ENCODE data around the gene ZC3H18.

Gene ZC3H18

GRCh38 chr16:88624481-88624880 is 54.3 kb downstream of the ZC3H18 start (continued):
- TF ChIP-seq ISL1 (CRISPR knock-in tag; IDR thresholded peaks at IDR 0.05): no peak

GRCh38 chr16:88624977-88625576 is 54.9 kb downstream of the ZC3H18 start:
- no peak for TF ChIP-seq ESRRG (CRISPR knock-in tag; IDR thresholded peaks at IDR 0.05)
- TF ChIP-seq TCF4 (CRISPR knock-in tag; IDR thresholded peaks at IDR 0.05; ENCODE audit: borderline replicate concordance): no peak
- TF ChIP-seq SNAI2 (CRISPR knock-in tag; IDR thresholded peaks at IDR 0.05): no peak
- no peak for ATAC-seq

GRCh38 chr16:88626646-88627045 is 56.4 kb downstream of the ZC3H18 start:
- TF ChIP-seq CREB5 (CRISPR knock-in tag; IDR thresholded peaks at IDR 0.05; ENCODE audit: low read depth) (no peak), ZNF565 (CRISPR knock-in tag; conservative IDR thresholded peaks at IDR 0.05; ENCODE audit: low read depth) (no peak), RARB (CRISPR knock-in tag; IDR thresholded peaks at IDR 0.05) (no peak), PATZ1 (CRISPR knock-in tag; IDR thresholded peaks at IDR 0.05; ENCODE audit: borderline replicate concordance) (no peak), PPARA (CRISPR knock-in tag; IDR thresholded peaks at IDR 0.05; ENCODE audit: borderline replicate concordance) (no peak), TSHZ2 (CRISPR knock-in tag; IDR thresholded peaks at IDR 0.05) (no peak), ZNF8 (CRISPR knock-in tag; IDR thresholded peaks at IDR 0.05) (no peak)
- no peak for ATAC-seq

GRCh38 chr16:88627531-88628411 is 57.6 kb downstream of the ZC3H18 start:
- TF ChIP-seq ARNTL (CRISPR knock-in tag; IDR thresholded peaks at IDR 0.05; ENCODE audit: borderline replicate concordance, low read depth) (no peak), POU6F1 (CRISPR knock-in tag; IDR thresholded peaks at IDR 0.05; ENCODE audit: borderline replicate concordance, low read depth) (no peak), ISL1 (CRISPR knock-in tag; IDR thresholded peaks at IDR 0.05) (no peak), TCF4 (CRISPR knock-in tag; IDR thresholded peaks at IDR 0.05; ENCODE audit: borderline replicate concordance) (no peak), ESRRG (CRISPR knock-in tag; IDR thresholded peaks at IDR 0.05) (no peak), BACH2 (CRISPR knock-in tag; IDR thresholded peaks at IDR 0.05; ENCODE audit: borderline replicate concordance) (no peak), ZFP3 (CRISPR knock-in tag; IDR thresholded peaks at IDR 0.05) (no peak), PPARA (CRISPR knock-in tag; IDR thresholded peaks at IDR 0.05; ENCODE audit: borderline replicate concordance) (no peak), OSR1 (CRISPR knock-in tag; IDR thresholded peaks at IDR 0.05) (no peak), ZFP30 (CRISPR knock-in tag; IDR thresholded peaks at IDR 0.05) (no peak)
- no peak for ATAC-seq

- peak; percentile 69 for ATAC-seq
- TF ChIP-seq ZFP3 (CRISPR knock-in tag; IDR thresholded peaks at IDR 0.05): no peak
- no peak for TF ChIP-seq ZNF70 (CRISPR knock-in tag; IDR thresholded peaks at IDR 0.05)
- TF ChIP-seq TSHZ2 (CRISPR knock-in tag; IDR thresholded peaks at IDR 0.05): no peak
- TF ChIP-seq ARNTL (CRISPR knock-in tag; IDR thresholded peaks at IDR 0.05; ENCODE audit: borderline replicate concordance, low read depth): no peak
- no peak for TF ChIP-seq PATZ1 (CRISPR knock-in tag; IDR thresholded peaks at IDR 0.05; ENCODE audit: borderline replicate concordance)
Observed at GRCh38 chr16:88628512-88628974, 58.3 kb downstream of the ZC3H18 start.

Data from SK-N-SH treated with all-trans-retinoic acid at 6 μM for 48 hours (cell line).